ENCODE measurements around the gene TNC. TPM values are rescaled to one million over a fixed set of nuclear protein-coding genes. Genes with fewer than 3 reads are reported as not detected.
A peak's percentile ranks its signal among the peaks of the same experiment; 100 is the strongest.

TNC gene
- total and polyA plus RNA-seq, 2 donors from 2014 or later = 9.4 to 254 TPM

- Histone ChIP-seq H3K4me3 (ENCODE audit: low read length in 3 of 3) (no peak overlapping the region), H3K9ac (ENCODE audit: low read length in 3 of 3) (no peak overlapping the region), H3K9me3 (ENCODE audit: control insufficient read depth in 2 of 3, insufficient read depth in 1 of 3, low read length in 3 of 3) (no peaks in the 10 kb centered on the region), H3K36me3 (ENCODE audit: control insufficient read depth in 2 of 3, insufficient read depth in 3 of 3, low read length in 3 of 3) (peaks cover 0 to 3% (median 2%) of the 10 kb centered on the region in 3 donors), H3K27me3 (ENCODE audit: control insufficient read depth, insufficient read depth, low read length) (no peaks in the 10 kb centered on the region), H3K4me1 (ENCODE audit: control insufficient read depth in 2 of 3, insufficient read depth in 2 of 3, low read depth in 1 of 3, low read length in 3 of 3) (no peaks in the 10 kb centered on the region), H3K27ac (ENCODE audit: low read depth in 2 of 2, low read length in 2 of 2) (no peak overlapping the region)
- DNase-seq (no peak), FAIRE-seq (no peak)
- intact Hi-C loops (cut with DNase I) = no loop called here
- TF ChIP-seq CTCF (IDR thresholded peaks at IDR 0.05; ENCODE audit: borderline replicate concordance, extremely low read depth, insufficient read depth) = no peak
Observed at GRCh38 chr9:115088860-115089259, 29.1 kb downstream of the TNC start.

- H3K9me3 ChIP-seq (ENCODE audit: control insufficient read depth in 2 of 3, insufficient read depth in 1 of 3, low read length in 3 of 3) = no peaks in the 10 kb centered on the region
- no peak overlapping the region for H3K9ac ChIP-seq (ENCODE audit: low read length in 3 of 3)
- no peaks in the 10 kb centered on the region for H3K27me3 ChIP-seq (ENCODE audit: control insufficient read depth, insufficient read depth, low read length)
- no peak for DNase-seq
- FAIRE-seq = no peak
- H3K27ac ChIP-seq (ENCODE audit: low read depth in 2 of 2, low read length in 2 of 2) = no peak overlapping the region
- H3K36me3 ChIP-seq (ENCODE audit: control insufficient read depth in 2 of 3, insufficient read depth in 3 of 3, low read length in 3 of 3) = peaks cover 0 to 3% (median 2%) of the 10 kb centered on the region in 3 donors
- intact Hi-C loops (cut with DNase I) = no loop called here
- no peaks in the 10 kb centered on the region for H3K4me1 ChIP-seq (ENCODE audit: control insufficient read depth in 2 of 3, insufficient read depth in 2 of 3, low read depth in 1 of 3, low read length in 3 of 3)
- TF ChIP-seq CTCF (IDR thresholded peaks at IDR 0.05; ENCODE audit: borderline replicate concordance, extremely low read depth, insufficient read depth) = no peak
- H3K4me3 ChIP-seq (ENCODE audit: low read length in 3 of 3) = no peak overlapping the region
Observed at GRCh38 chr9:115086886-115087285, 31.1 kb downstream of the TNC start.

- intact Hi-C loops (cut with DNase I) = no loop called here
- DNase-seq = no peak
- H3K4me3 ChIP-seq (ENCODE audit: low read length in 3 of 3) = no peak overlapping the region
- no peaks in the 10 kb centered on the region for H3K9me3 ChIP-seq (ENCODE audit: control insufficient read depth in 2 of 3, insufficient read depth in 1 of 3, low read length in 3 of 3)
- no peaks in the 10 kb centered on the region for H3K4me1 ChIP-seq (ENCODE audit: control insufficient read depth in 2 of 3, insufficient read depth in 2 of 3, low read depth in 1 of 3, low read length in 3 of 3)
- H3K9ac ChIP-seq (ENCODE audit: low read length in 3 of 3) = no peak overlapping the region
- TF ChIP-seq CTCF (IDR thresholded peaks at IDR 0.05; ENCODE audit: borderline replicate concordance, extremely low read depth, insufficient read depth) = no peak
- H3K27me3 ChIP-seq (ENCODE audit: control insufficient read depth, insufficient read depth, low read length) = no peaks in the 10 kb centered on the region
- H3K36me3 ChIP-seq (ENCODE audit: control insufficient read depth in 2 of 3, insufficient read depth in 3 of 3, low read length in 3 of 3) = peaks cover 0 to 3% (median 2%) of the 10 kb centered on the region in 3 donors
- FAIRE-seq = no peak
- no peak overlapping the region for H3K27ac ChIP-seq (ENCODE audit: low read depth in 2 of 2, low read length in 2 of 2)
Observed at GRCh38 chr9:115086461-115086860, 31.5 kb downstream of the TNC start.

GRCh38 chr9:115085773-115086377 lies 32.1 kb downstream of the TNC start:
- H3K9me3 ChIP-seq (ENCODE audit: control insufficient read depth in 2 of 3, insufficient read depth in 1 of 3, low read length in 3 of 3) = no peaks in the 10 kb centered on the region
- no peak for TF ChIP-seq CTCF (IDR thresholded peaks at IDR 0.05; ENCODE audit: borderline replicate concordance, extremely low read depth, insufficient read depth)
- no peak overlapping the region for H3K4me3 ChIP-seq (ENCODE audit: low read length in 3 of 3)
- no peak for FAIRE-seq
- no peaks in the 10 kb centered on the region for H3K27me3 ChIP-seq (ENCODE audit: control insufficient read depth, insufficient read depth, low read length)
- intact Hi-C loops (cut with DNase I) = no loop called here
- H3K4me1 ChIP-seq (ENCODE audit: control insufficient read depth in 2 of 3, insufficient read depth in 2 of 3, low read depth in 1 of 3, low read length in 3 of 3) = no peaks in the 10 kb centered on the region
- peaks cover 0 to 3% (median 2%) of the 10 kb centered on the region in 3 donors for H3K36me3 ChIP-seq (ENCODE audit: control insufficient read depth in 2 of 3, insufficient read depth in 3 of 3, low read length in 3 of 3)
- peak in 1 of 5 donors; percentile 76 for DNase-seq
- no peak overlapping the region for H3K9ac ChIP-seq (ENCODE audit: low read length in 3 of 3)
- H3K27ac ChIP-seq (ENCODE audit: low read depth in 2 of 2, low read length in 2 of 2) = no peak overlapping the region
